MM.1S (cell line): ENCODE measurements around the gene ALDH18A1.

Source experiments
- EZH2 ChIP-seq: fragments of 300-600 bp; sonication (generic); optimal IDR thresholded peaks from 2 replicates; pipeline ENCODE3; 2017; ENCODE audit warnings: low read depth, mild to moderate bottlenecking, antibody characterized with exemption, low read length, mixed read lengths
- EZH2phosphoT487 ChIP-seq: fragments of 300-600 bp; sonication (generic); IDR thresholded peaks from 2 replicates; pipeline ENCODE4 v1.6.1; 2018; ENCODE audit warnings: antibody characterized with exemption, low read length
- TF ChIP-seq, protein P1 (sequence below): fragments of 300-600 bp; sonication (generic); IDR thresholded peaks from 2 replicates; pipeline ENCODE4 v1.5.1; 2016; ENCODE audit warnings: antibody characterized with exemption, low read length, mixed read lengths

DNA sequence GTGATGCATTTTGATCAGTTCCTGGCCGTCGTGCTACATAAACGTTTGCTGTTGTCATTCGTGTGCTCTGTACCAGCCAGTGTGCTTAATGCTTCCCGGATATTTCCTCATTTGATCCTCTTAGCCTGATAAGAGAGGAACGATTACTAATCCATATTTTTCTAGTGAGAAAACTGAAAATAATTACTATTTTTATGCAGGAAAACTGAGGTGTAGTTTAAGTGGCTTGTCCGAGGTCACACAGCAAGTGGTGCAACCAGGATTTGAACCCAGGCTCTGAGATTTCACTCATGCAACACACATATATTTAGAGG is 94.7 kb downstream of the ALDH18A1 start:
- TF ChIP-seq, protein P1, sequence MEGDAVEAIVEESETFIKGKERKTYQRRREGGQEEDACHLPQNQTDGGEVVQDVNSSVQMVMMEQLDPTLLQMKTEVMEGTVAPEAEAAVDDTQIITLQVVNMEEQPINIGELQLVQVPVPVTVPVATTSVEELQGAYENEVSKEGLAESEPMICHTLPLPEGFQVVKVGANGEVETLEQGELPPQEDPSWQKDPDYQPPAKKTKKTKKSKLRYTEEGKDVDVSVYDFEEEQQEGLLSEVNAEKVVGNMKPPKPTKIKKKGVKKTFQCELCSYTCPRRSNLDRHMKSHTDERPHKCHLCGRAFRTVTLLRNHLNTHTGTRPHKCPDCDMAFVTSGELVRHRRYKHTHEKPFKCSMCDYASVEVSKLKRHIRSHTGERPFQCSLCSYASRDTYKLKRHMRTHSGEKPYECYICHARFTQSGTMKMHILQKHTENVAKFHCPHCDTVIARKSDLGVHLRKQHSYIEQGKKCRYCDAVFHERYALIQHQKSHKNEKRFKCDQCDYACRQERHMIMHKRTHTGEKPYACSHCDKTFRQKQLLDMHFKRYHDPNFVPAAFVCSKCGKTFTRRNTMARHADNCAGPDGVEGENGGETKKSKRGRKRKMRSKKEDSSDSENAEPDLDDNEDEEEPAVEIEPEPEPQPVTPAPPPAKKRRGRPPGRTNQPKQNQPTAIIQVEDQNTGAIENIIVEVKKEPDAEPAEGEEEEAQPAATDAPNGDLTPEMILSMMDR = no peak
- TF ChIP-seq EZH2phosphoT487 (no peak), EZH2 (no peak)
